Measurements from ENCODE around the gene ACBD6. TPM values are rescaled to one million over a fixed set of nuclear protein-coding genes. Genes with fewer than 3 reads are reported as not detected.

The ACBD6 gene
- total and polyA plus RNA-seq, 2 experiments from 2014 or later: 75.7 to 88.8 TPM

- no peak for TF ChIP-seq ZNF462 (CRISPR knock-in tag; IDR thresholded peaks at IDR 0.05)
- TF ChIP-seq CREB1 (CRISPR knock-in tag; IDR thresholded peaks at IDR 0.05; ENCODE audit: low read depth): no peak
Observed at GRCh38 chr1:180352021-180352420, 150.4 kb downstream of the ACBD6 start (continued).

GRCh38 chr1:180345148-180345547 is 157.2 kb downstream of the ACBD6 start:
- Mint-ChIP-seq H3K27ac (no peak overlapping the region), H3K4me1 (no peaks in the 10 kb centered on the region), H3K9me3 (no peaks in the 10 kb centered on the region), H3K27me3 (ENCODE audit: insufficient read depth, low read depth, poor library complexity) (no peaks in the 10 kb centered on the region), H3K4me3 (no peak overlapping the region), H3K36me3 (ENCODE audit: low read depth) (no peaks in the 10 kb centered on the region)
- H3K36me3 ChIP-seq (ENCODE audit: insufficient read depth): no peaks in the 10 kb centered on the region
- H3K27me3 ChIP-seq (ENCODE audit: insufficient read depth): no peaks in the 10 kb centered on the region
- no peak overlapping the region for H3K4me2 ChIP-seq
- no peak overlapping the region for H3K27ac ChIP-seq (ENCODE audit: low read depth)
- H3F3A ChIP-seq (replicated peaks; ENCODE audit: low read depth): no peaks in the 10 kb centered on the region
- no peaks in the 10 kb centered on the region for H3K9me2 ChIP-seq (ENCODE audit: insufficient read depth)
- H3K79me2 ChIP-seq (replicated peaks; ENCODE audit: insufficient read depth): peaks cover 7% of the 10 kb centered on the region; the same call in 1 of the 2 replicates
- ATAC-seq (no peak), DNase-seq (ENCODE audit: low spot score) (no peak)
- H3K4me1 ChIP-seq (ENCODE audit: insufficient read depth): no peaks in the 10 kb centered on the region
- H2AFZ ChIP-seq: no peak overlapping the region
- no peak overlapping the region for H3K4me3 ChIP-seq
- 0 out of 2 replicates have a peak, but pooled peaks cover 4% of the 10 kb centered on the region for H4K20me1 ChIP-seq (replicated peaks; ENCODE audit: insufficient read depth)
- TF ChIP-seq ZNF114 (CRISPR knock-in tag; IDR thresholded peaks at IDR 0.05) (no peak), ZNF462 (CRISPR knock-in tag; IDR thresholded peaks at IDR 0.05) (no peak), ZNF331 (CRISPR knock-in tag; IDR thresholded peaks at IDR 0.05; ENCODE audit: low read depth) (no peak), JUNB (IDR thresholded peaks at IDR 0.05; ENCODE audit: unreplicated experiment) (no peak), CREB1 (CRISPR knock-in tag; IDR thresholded peaks at IDR 0.05; ENCODE audit: low read depth) (no peak), CTCF (conservative IDR thresholded peaks at IDR 0.05; ENCODE audit: low read depth in 2 of 2) (no peak), STAT1 (IDR thresholded peaks at IDR 0.05; ENCODE audit: unreplicated experiment) (no peak), EZH2 (IDR thresholded peaks at IDR 0.05; ENCODE audit: low read depth, unreplicated experiment) (no peak)
